ENCODE results near the gene ZNF652.
A peak's percentile ranks its signal among the peaks of the same experiment; 100 is the strongest.

ZNF652 gene

DNA sequence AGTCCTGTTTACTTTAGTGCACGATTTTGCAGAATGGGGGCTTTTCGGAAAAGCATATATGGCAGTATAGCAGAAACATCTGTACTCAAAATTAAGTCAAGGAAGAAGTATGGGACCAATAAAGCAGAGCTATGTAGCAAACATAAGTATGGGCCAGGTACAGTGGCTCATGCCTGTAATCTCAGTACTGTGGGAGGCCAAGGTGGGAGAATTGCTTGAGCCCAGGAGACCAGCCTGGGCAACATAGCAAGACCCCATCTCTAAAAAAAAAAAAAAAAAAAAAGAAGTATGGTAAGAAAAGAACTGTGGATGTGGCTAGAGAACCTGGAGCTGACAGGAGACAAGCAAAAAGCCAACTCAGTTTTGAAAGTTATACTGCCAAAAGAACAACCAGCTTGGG is 36.1 kb downstream of the ZNF652 start:
- Histone ChIP-seq H3K9me3 (no peaks in the 10 kb centered on the region), H3K27me3 (no peaks in the 10 kb centered on the region), H3K4me1 (no peaks in the 10 kb centered on the region; the same call in 1 of the 2 replicates), H3K36me3 (no peaks in the 10 kb centered on the region; the same call in none of the 2 replicates), H3K4me3 (ENCODE audit: low read depth, low read length) (no peak overlapping the region)
- no peak for DNase-seq
- TF ChIP-seq, protein P1, sequence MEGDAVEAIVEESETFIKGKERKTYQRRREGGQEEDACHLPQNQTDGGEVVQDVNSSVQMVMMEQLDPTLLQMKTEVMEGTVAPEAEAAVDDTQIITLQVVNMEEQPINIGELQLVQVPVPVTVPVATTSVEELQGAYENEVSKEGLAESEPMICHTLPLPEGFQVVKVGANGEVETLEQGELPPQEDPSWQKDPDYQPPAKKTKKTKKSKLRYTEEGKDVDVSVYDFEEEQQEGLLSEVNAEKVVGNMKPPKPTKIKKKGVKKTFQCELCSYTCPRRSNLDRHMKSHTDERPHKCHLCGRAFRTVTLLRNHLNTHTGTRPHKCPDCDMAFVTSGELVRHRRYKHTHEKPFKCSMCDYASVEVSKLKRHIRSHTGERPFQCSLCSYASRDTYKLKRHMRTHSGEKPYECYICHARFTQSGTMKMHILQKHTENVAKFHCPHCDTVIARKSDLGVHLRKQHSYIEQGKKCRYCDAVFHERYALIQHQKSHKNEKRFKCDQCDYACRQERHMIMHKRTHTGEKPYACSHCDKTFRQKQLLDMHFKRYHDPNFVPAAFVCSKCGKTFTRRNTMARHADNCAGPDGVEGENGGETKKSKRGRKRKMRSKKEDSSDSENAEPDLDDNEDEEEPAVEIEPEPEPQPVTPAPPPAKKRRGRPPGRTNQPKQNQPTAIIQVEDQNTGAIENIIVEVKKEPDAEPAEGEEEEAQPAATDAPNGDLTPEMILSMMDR (IDR thresholded peaks at IDR 0.05; ENCODE audit: low read depth, low read length) = no peak

DNA sequence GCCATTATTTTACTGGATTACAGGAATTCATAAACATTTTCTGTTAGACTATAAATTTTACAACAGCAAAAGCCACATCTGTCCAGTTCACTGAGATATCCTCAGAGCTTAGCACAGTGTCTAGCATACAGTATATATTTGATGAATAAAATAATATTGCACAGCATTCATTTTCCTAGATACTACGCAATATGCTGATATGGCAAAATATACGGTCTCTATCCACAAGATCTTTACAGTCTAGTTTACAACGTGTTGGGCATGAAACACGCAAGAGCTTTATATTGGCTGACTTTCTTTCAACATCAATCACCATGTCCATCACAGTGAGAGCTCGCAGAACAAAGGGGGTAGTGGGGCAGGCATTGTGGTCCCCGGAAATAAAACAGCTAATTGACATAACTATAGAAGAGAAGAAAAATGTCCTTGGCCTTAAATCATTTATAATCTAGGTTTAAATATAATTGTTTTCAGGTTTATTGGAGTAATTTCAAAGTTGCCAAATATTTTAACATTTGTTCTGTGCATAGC is 43.5 kb downstream of the ZNF652 start:
- TF ChIP-seq, protein P1 (IDR thresholded peaks at IDR 0.05; ENCODE audit: low read depth, low read length) = no peak

DNA sequence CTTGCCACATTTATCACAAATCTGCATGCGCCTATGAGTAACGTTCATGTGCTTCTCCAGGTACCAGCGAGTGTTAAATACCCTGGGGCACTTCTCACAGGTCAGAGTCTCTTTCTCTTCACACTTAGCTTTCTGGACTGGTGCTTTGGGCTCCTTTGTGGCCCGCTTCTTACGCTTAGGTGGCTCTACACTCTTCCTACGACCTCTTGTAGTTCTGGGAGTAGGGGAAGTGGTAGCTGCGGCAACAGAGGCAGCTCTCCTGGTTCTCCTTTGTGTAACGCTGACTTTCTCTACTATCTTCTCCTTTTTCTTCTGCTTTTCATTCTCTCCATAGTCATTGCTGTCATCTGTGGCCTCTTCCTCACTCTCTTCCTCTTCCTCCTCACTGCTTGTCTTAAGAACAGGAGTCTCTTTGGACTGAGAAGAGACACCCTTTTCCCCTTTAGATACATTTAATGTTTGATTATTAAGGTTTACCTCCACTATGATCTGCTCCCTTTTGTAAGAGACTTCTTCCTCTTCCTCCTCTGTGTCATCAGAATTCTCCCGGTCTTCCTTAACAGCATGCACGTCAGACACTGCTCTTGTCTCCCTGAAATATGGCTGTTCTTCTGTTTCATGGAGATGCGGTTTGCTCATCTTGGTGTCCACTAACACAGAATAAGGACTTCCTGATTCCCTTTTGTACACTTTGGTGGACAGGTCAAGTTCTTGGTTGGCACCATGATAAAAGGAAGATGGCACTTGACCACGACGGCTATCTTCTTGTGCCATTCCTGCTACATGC is 45.0 kb downstream of the ZNF652 start:
- no peak for DNase-seq
- peaks cover 3% of the 10 kb centered on the region; the same call in 1 of the 2 replicates for H3K36me3 ChIP-seq
- no peaks in the 10 kb centered on the region for H3K4me1 ChIP-seq
- H3K9me3 ChIP-seq = no peaks in the 10 kb centered on the region
- TF ChIP-seq, protein P1 (IDR thresholded peaks at IDR 0.05; ENCODE audit: low read depth, low read length) = no peak
- no peaks in the 10 kb centered on the region for H3K27me3 ChIP-seq
- no peak overlapping the region for H3K4me3 ChIP-seq (ENCODE audit: low read depth, low read length)

More for the DNA sequence above, 43.5 kb downstream of the ZNF652 start:
- no peak for DNase-seq
- Histone ChIP-seq H3K36me3 (peaks cover 3% of the 10 kb centered on the region), H3K4me3 (ENCODE audit: low read depth, low read length) (no peak overlapping the region), H3K9me3 (no peaks in the 10 kb centered on the region), H3K27me3 (no peaks in the 10 kb centered on the region), H3K4me1 (no peaks in the 10 kb centered on the region)

DNA sequence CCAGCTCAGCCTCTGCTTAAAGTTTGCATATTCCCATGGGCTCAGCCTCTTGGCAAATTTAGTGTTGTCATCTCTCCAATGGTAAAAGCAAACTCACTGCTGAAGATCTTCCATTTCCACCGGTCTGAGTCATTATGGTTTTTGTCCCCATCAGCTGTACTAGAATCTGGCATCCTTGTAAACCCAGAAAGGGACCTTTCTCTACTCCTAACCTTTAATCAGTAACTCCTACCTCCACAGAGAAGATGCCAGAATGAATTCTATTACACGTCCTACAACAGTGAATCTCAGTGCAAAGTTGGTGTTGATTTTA is 45.8 kb downstream of the ZNF652 start:
- no peak for DNase-seq
- Histone ChIP-seq H3K27me3 (no peaks in the 10 kb centered on the region), H3K36me3 (peaks cover 9% of the 10 kb centered on the region), H3K4me1 (no peaks in the 10 kb centered on the region), H3K9me3 (no peaks in the 10 kb centered on the region), H3K4me3 (ENCODE audit: low read depth, low read length) (no peak overlapping the region)
- TF ChIP-seq, protein P1 (IDR thresholded peaks at IDR 0.05; ENCODE audit: low read depth, low read length) = no peak

DNA sequence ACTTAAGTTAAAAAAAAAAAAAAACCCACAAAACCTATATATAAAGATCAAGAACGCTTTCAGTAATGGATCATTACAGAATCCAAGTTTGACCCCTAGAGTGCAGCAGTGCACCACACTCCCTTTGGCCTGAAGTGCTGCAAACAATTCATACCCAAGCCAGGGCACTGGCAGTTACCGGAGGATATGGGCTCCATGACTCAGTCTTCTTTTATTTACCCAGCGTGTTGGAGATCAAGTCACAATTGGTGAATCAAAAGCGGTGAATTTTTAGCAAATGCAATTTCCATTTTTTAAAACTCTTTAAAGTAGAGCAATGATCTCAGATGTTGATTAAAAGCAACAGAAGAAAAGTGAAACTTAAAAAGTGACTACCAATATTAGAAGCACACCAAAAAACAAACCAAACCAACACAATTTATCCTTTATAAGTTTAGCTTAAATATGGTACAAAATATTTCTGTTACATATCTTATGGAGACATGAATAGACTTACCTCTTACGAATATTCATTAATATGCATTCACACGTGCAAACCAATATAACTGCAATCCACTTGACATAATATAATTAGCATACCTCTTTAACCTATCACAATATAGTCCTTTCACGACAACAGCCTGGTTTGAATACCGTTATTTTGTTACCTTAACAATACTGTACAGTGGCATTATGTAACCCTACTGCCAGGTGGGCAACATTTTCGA is 46.3 kb downstream of the ZNF652 start:
- no peak overlapping the region for H3K4me3 ChIP-seq (ENCODE audit: low read depth, low read length)
- H3K36me3 ChIP-seq = peaks cover 9% of the 10 kb centered on the region
- no peaks in the 10 kb centered on the region for H3K27me3 ChIP-seq
- TF ChIP-seq, protein P1 (IDR thresholded peaks at IDR 0.05; ENCODE audit: low read depth, low read length) = peak; percentile 89
- H3K4me1 ChIP-seq = no peaks in the 10 kb centered on the region
- H3K9me3 ChIP-seq = no peaks in the 10 kb centered on the region
- DNase-seq = peak; percentile 72

DNA sequence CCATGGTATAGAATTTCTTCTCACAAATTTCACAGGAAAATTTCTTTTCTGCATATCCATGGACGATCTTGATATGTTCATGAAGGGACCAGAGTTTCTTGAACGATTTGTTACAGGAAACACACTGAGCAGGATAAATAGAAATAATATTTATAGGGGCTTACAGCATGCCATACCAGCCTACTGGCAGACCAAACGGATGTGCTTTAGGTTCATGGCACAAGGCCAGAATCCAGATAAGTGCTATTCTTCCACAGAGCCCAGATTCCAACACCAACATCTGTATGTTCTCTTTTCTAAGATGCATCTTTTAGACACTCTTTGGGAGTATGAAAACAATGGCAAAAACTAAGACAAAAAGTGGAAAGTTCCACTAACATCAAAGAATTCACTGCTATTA is 49.3 kb downstream of the ZNF652 start:
- no peaks in the 10 kb centered on the region for H3K9me3 ChIP-seq
- no peaks in the 10 kb centered on the region for H3K27me3 ChIP-seq
- DNase-seq = no peak
- no peak overlapping the region for H3K4me3 ChIP-seq (ENCODE audit: low read depth, low read length)
- TF ChIP-seq, protein P1 (IDR thresholded peaks at IDR 0.05; ENCODE audit: low read depth, low read length) = no peak
- peaks cover 9% of the 10 kb centered on the region for H3K36me3 ChIP-seq
- no peaks in the 10 kb centered on the region for H3K4me1 ChIP-seq
